NCI-H446 (cell line): Measurements from ENCODE around the gene SDK1.
"Not testable (repeated sequence)": the region's sequence is repeated elsewhere in the genome, so short reads cannot be mapped to it uniquely, and the experiment has no call there.

ENCODE experiments used
- DNase-seq, 2 experiments: peaks; one replicate each; lab custom pipeline; 2025; lab: John Stamatoyannopoulos, UW

The SDK1 gene

DNA sequence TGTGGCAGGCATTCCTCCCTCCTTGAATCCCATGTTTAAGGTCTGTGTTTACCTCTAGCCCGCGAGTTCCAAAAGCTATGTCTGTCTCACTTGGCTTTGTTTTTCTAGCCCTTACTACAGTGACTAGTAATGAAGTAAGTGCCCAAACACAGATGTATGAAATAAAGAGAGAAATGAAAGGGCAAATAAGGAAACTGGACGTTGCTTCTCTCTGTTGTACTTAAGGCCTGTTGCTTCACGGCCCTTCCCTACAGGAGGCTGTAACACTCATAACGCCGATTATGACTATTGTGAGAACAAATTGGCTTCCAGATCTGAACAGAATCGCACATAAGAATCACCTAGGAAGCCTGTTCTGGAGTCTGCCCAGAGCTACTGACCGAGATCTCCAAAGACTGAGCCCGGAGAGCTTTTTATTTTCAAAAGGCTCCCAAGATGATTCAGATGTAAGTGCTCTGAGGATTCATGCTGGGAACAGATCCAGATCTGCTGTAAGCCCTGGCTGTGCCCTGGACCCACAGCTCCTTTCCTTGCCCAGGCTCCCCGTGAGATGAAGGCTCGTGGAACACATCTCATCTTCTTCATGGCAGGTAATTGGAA, 432.6 kb downstream of the SDK1 start:
- DNase-seq: no peak

GRCh38 chr7:3738964-3739363, 437.9 kb downstream of the SDK1 start:
- DNase-seq: no peak

- DNase-seq: no peak
Observed at GRCh38 chr7:3739983-3740382, 438.9 kb downstream of the SDK1 start.

DNA sequence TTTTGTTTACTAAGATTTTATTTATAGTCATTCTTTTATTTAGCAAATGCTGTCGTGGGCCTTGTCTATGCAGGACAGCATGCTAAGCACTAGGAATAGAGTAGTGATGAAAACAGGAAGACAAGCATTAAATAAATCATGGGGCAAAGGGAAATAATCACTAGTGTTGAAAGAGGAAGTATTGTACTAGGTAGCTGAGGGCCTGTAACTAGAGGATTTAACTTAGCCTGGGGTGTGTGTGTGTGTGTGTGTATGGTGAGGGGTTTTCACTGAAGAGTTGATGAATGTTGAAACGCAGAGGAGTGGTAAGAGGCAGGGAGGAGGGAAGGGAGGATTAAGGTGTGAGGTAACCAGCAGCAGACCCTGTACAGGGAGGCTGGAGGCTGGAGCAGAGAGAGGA, 446.4 kb downstream of the SDK1 start:
- DNase-seq: no peak

- DNase-seq: no peak
Observed at GRCh38 chr7:3748389-3748788, 447.3 kb downstream of the SDK1 start.

DNA sequence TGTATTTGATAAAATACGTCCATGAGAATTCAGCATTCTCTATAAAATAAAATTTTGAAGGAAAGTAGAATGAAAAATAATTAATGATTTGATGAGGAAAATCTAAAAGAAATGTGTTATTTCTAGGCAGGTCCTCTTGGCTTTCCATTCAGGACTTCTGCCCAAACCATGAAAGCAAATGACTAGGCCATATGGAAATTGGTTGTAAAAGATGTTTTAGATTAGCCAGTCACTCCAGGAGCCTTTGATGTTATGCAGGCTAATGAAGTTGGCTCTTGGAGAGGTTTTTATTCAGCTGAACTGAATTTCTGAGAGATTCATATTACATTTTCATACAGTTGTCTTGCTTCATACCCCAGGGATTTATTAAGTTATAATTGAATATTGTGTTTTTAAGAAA, 452.8 kb downstream of the SDK1 start:
- peak in 1 of 2 experiments; percentile 0 for DNase-seq

DNA sequence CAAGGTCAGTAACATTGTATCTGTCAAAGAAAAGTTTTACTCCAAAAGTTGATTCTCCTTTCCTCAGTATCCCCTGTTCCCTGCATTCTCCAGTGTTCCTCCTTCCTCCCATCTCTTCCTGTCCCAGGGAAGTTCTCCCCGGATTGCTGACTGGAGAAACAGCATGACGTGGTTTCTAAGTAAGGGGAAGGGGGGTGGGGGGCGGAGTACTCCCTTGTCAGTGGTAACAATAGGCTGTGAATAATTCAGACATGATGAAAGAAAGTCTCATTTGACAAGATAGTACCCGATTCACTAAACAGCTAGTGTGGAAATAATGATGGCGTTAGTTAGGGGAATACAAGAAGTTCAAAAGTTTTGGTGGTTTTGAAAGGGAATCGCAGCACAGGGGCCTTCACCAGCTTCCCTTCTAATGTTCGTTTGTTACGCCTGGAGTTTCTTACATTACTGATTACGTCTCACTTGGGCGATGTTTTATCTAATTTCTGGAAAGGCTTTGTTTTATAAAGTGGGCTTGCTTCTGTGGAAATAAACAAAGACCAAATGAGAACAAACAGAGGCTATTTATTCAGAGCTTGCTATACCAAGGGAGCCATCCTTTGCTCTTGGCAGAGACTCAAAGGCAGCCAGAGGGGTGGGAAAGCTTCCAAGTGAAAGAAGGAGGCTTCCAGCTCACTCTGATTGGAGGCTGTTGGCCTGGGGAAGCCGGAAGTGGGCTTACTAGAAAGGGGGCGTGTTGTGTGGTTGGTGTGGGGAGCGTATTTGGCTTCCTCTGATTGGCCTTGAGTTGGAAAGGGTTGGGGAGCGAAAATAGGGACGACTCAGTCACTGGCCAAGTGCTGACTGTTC, 453.7 kb downstream of the SDK1 start:
- peak; percentile 12 to 59 for DNase-seq

DNA sequence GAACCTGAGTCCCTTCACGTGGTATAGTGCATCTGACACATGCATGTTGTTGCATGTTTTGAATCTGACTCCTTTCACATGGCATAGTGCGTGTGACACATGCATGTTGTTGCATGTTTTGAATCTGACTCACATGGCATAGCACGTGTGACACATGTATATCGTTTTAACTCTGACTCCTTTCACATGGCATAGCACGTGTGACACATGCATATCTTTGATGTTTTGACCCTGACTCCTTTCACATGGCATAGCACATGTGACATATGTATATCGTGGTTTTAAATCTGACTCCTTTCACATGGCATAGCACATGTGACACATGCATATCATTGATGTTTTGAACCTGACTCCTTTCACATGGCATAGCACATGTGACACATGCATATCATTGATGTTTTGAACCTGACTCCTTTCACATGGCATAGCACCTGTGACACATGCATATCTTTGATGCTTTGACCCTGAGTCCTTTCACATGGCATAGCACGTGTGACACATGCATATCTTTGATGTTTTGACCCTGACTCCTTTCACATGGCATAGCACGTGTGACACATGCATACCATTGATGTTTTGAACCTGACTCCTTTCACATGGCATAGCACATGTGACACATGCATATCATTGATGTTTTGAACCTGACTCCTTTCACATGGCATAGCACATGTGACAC, 454.9 kb downstream of the SDK1 start:
- DNase-seq: not testable (repeated sequence)

DNA sequence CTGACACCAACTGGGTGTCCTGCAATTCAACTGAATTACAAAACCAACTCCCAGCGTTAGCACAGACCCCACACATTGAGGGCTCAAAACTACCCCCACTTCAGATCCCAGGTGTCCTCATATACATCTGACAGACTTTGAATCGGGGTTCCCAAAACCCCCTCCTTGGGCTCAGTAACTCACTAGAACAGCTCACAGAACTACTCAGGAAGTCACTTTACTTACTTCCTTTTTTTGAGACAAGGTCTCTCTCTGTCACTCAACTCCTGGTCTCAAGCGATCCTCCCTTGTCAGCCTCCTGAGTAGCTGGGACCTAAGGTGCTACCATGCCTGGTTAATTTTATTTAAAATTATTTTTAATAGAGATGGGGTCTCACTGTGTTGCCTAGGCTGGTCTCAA, 456.0 kb downstream of the SDK1 start:
- DNase-seq: no peak

DNA sequence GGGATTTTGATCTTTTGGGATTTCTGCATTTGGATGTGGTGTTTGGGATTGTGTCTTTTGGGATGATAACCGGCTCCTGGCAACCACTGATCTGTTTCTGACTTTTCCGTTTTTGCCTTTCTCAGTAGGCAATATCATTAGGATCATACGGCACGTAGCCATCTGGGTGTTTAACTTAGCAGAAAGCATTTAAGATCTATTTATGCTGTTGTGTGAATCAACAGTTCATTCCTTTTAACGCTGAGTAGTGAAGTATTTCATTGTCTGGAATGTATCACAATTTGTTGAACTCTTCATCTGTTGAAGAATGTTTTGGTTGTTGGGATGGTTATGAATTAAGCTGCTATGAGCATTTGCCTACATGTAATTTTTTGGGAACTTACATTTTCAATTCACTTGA, 459.6 kb downstream of the SDK1 start:
- no peak for DNase-seq

- DNase-seq: no peak
Observed at GRCh38 chr7:3762146-3762831, 461.2 kb downstream of the SDK1 start.

- DNase-seq: no peak
Observed at GRCh38 chr7:3767917-3768777, 467.1 kb downstream of the SDK1 start.

- DNase-seq: no peak
Observed at GRCh38 chr7:3771906-3772305, 470.9 kb downstream of the SDK1 start.

GRCh38 chr7:3778345-3778744, 477.3 kb downstream of the SDK1 start:
- DNase-seq: no peak

DNA sequence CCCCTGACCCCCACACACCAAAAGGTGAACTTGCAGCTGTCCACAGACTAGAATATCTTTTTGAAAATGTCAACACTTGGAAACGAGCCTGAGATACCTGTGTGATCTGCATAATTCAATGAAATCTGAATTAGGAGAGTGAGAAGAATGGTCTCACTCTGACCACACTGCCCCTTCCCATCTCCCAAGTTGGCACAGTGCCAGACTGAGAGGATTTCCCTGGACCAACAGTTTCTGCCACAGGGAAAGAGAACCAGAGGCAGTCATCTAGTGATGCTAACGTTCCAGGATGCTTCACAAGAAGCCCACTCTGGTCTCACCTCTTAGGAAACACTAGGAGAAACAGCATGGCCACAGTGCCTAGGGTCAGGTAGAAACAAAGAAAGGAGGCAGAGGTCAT, 479.0 kb downstream of the SDK1 start:
- DNase-seq: no peak

DNA sequence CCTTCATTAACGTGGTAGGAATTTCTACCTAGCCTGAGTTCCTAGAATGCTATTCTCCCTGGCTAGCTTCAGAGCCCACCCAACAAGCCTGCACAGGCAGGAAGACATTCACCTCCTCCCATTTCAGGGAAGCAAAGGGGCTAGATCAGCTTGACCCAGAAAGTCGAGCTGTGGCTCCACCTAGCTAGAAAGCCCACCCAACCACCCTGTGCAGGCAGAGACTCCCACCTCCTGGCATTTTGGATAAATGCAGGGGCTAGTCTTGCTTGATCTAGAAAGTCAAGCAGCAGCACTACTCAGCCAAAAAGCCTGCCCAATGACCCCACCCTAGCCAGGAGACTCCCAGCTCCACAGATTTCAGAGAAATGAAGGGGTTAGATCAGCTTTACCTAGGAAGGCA, 479.5 kb downstream of the SDK1 start:
- no peak for DNase-seq

GRCh38 chr7:3781607-3782006, 480.6 kb downstream of the SDK1 start:
- DNase-seq: no peak

DNA sequence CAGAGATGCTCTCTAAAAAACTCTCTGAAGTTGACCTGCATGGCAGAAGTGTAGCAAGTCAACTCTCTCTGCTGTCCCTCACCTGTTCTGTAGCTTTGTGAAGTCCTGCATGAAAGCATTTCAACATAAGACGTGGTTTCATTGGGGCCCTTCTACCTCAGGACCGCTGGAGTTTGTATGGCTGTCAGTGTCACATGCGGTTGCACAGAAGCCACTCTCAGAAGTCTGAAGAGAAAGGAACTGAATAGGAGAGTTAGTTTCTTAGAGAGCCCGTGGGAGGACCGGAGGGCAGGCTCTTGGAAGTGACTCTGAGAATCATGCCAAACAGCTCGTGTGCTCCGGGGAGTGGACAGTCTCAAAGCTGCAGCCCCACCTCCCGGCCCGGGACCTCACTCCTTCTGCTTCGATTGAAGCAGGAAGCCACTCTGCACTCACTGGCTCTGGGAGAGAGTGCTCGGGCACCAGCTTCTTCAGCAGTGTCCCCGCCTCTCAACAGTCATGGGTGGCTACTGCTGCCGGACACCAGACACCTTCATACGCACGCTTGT, 486.7 kb downstream of the SDK1 start:
- no peak for DNase-seq

DNA sequence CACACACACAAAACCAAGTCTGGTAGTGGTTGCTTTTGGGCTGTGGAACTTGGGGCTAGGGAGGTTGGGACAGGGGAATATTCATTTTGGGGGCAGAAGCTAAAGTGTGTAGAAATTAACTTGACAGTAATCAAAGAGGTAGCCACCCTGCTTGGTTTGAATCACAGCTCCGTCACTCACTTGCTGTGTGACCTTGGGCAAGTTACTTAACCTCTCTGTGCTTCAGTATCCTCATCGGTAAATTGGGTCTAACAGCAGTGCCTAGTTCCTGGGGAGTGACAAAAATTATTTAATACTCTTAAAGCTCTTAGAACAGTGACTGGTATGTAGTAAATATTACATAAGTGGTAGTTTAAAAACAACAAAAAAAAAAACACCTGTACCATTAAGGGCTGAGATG, 489.8 kb downstream of the SDK1 start:
- no peak for DNase-seq

DNA sequence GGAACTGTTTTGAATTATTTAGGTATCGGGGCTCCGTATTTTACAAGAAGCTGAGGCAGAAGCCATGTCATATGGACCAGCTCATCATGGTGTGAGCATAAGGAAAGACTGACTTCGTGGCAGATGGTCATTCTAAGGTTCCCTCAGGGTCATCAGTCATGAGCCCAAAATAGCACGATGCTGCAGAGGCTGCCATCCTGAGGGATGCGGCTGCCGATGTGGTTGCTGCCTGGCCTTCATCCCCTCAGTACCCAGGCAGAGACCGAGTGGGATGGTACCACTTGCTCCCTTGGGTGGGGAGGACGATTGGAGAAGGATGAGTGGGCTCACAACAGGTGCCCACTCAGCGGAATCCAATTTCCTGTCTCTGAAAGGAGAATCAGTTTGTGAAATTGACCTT, 490.3 kb downstream of the SDK1 start:
- DNase-seq: no peak

- DNase-seq: no peak
Observed at GRCh38 chr7:3795141-3795540, 494.1 kb downstream of the SDK1 start.
